GM12874 (cell line): ENCODE measurements around the gene EPM2A.

Experiments used
- CTCF ChIP-seq: IDR thresholded peaks from 2 replicates; pipeline ENCODE4 v1.5.1; 2011; ENCODE audit warnings: low read depth, mild to moderate bottlenecking, control low read depth, low read length, moderate library complexity; ENCODE audit not compliant: insufficient read depth

Gene EPM2A

GRCh38 chr6:145758113-145758512, 22.8 kb upstream of the EPM2A start:
- TF ChIP-seq CTCF, result no peak

- no peak for TF ChIP-seq CTCF
Measured at GRCh38 chr6:145756170-145756662, 20.9 kb upstream of the EPM2A start.

GRCh38 chr6:145755682-145756081, 20.4 kb upstream of the EPM2A start:
- TF ChIP-seq CTCF, result no peak

- TF ChIP-seq CTCF, result no peak
Measured at GRCh38 chr6:145752638-145753037, 17.3 kb upstream of the EPM2A start.

GRCh38 chr6:145749632-145750031, 14.3 kb upstream of the EPM2A start:
- no peak for TF ChIP-seq CTCF

- TF ChIP-seq CTCF, result no peak
Measured at GRCh38 chr6:145745861-145746260, 10.5 kb upstream of the EPM2A start.

GRCh38 chr6:145744619-145745018, 9.3 kb upstream of the EPM2A start:
- no peak for TF ChIP-seq CTCF

GRCh38 chr6:145743332-145743731, 8.0 kb upstream of the EPM2A start:
- no peak for TF ChIP-seq CTCF
